Left cardiac atrium (tissue), 2 donors: ENCODE results near the gene PCAT6. TPM values are rescaled to one million over a fixed set of nuclear protein-coding genes. Genes with fewer than 3 reads are reported as not detected.

Experiments used
- total RNA-seq, 2 donors: library from RNA; stranded (reverse); fragmentation: NEBNext Ultra II Directional; extraction: Animal tissue kit (Norgen Biotek cat#: 25700); gene quantifications; one replicate each; pipeline ENCODE4 v1.2.1, GENCODE V29; 2021
- donor health status: DM: no; HTN: yes; CAD: no; lungs with severe emphysema.
- donor health status: DM: yes; HTN: yes; CAD: no.

PCAT6 gene
- total RNA-seq, 2 donors from 2014 or later: 1.2 to 1.7 TPM

Other genes starting within 250 kb of the PCAT6 start
- not detected for gene SYT2, start 100.5 kb upstream of the PCAT6 start, total RNA-seq
- gene KDM5B, start 2.5 kb upstream of the PCAT6 start, total RNA-seq: 10 to 100 TPM; 16.6 to 18.0 TPM
- 1 to 10 TPM; 5.7 to 6.2 TPM for gene RABIF, start 78.2 kb downstream of the PCAT6 start, total RNA-seq
- 10 to 100 TPM; 18.0 to 20.1 TPM for gene KLHL12, start 116.3 kb downstream of the PCAT6 start, total RNA-seq
- 10 to 100 TPM; 82.3 to 98.4 TPM for gene ADIPOR1, start 147.4 kb downstream of the PCAT6 start, total RNA-seq
- gene CYB5R1, start 156.3 kb downstream of the PCAT6 start, total RNA-seq: 100 to 1,000 TPM in 1 of 2 donors, 10 to 100 TPM in 1; 69.9 to 100 TPM
- gene TMEM183A, start 196.4 kb downstream of the PCAT6 start, total RNA-seq: 10 to 100 TPM; 25.1 to 31.8 TPM
- gene PPFIA4, start 215.5 kb downstream of the PCAT6 start, total RNA-seq: 10 to 100 TPM; 16.0 to 16.3 TPM